ENCODE measurements around the gene C15orf40.

- TF ChIP-seq CTCF (IDR thresholded peaks at IDR 0.05): no peak
- TF ChIP-seq POLR2A (IDR thresholded peaks at IDR 0.05; ENCODE audit: low read depth): no peak
These were observed 2.8 kb upstream of the C15orf40 start for GRCh38 chr15:83014205-83014653.
